HCT116 (cell line): ENCODE data around the gene RUNX2. TPM values are rescaled to one million over a fixed set of nuclear protein-coding genes. Genes with fewer than 3 reads are reported as not detected.

ENCODE experiments used
- ATAC-seq: fragments of 200-7000 bp; cut with Tn5 transposase; 2 replicates; pipeline ENCODE4 v1.9.1; 2020; ENCODE audit warnings: mild to moderate bottlenecking, moderate library complexity
- BruUV-seq: library from RNA; stranded (reverse); fragments of 400-500 nt; replicated peaks from 2 replicates; lab custom pipeline; 2021; lab: Mats Ljungman, UMichigan
- CTCF ChIA-PET: fragments of 300-600 bp; sonication (Branson Sonifier 250); formaldehyde crosslinking; loops from one replicate; lab custom pipeline; 2021; ENCODE audit warnings: antibody characterized with exemption; lab: Charles Lee
- POLR2A ChIA-PET: fragments of 300-600, 350-600 bp; sonication (Branson Sonifier 250); formaldehyde crosslinking; loops from one replicate; lab custom pipeline; 2021; ENCODE audit warnings: antibody characterized with exemption; lab: Charles Lee
- RAD21 ChIA-PET, 2 experiments: fragments of 300-600 bp; sonication (Branson Sonifier 250); formaldehyde crosslinking; loops; one replicate each; lab custom pipeline; 2023; ENCODE audit warnings: low total read pairs in 2 of 2; ENCODE audit not compliant: uncharacterized antibody in 2 of 2, unreplicated experiment in 2 of 2, low non-redundant PET in 1 of 2; lab: Charles Lee
- DNase-seq: peaks from one replicate; pipeline ENCODE4 v3.0.0-alpha.2; 2010; ENCODE audit warnings: low read depth, low spot score
- H2AFZ ChIP-seq: fragments of 200-600 bp; shearing (Covaris generic), sonication (generic); 2 replicates; pipeline ENCODE4 v1.6.1; 2017; ENCODE audit warnings: low read depth, mixed run types, mixed read lengths, antibody characterized with exemption, low read length; ENCODE audit not compliant: poor library complexity, severe bottlenecking
- H3K27ac ChIP-seq: 2 replicates; pipeline ENCODE4 v1.5.1; 2012; ENCODE audit warnings: low read depth, low read length
- H3K27me3 ChIP-seq: fragments of 200-600 bp; sonication (generic); 2 replicates; pipeline ENCODE4 v1.6.1; 2016; ENCODE audit warnings: mixed run types, low read length, mixed read lengths; ENCODE audit not compliant: insufficient read depth
- H3K36me3 ChIP-seq, 2 experiments: fragments of 200-500 bp in 1 of 2; fragments of 200-600 bp in 1 of 2; sonication (Bioruptor generic) in 1 of 2; sonication (generic) in 1 of 2; 2 replicates each; pipeline versions ENCODE4 v1.5.1 to v1.6.1; 2014 to 2016; ENCODE audit warnings: low read length in 2 of 2, inconsistent platforms in 1 of 2, mixed read lengths in 1 of 2, mixed run types in 1 of 2; ENCODE audit not compliant: insufficient read depth in 2 of 2, control insufficient read depth in 1 of 2
- H3K4me1 ChIP-seq, 2 experiments: fragments of 200-600 bp in 1 of 2; sonication (generic) in 1 of 2; 2 replicates each; pipeline versions ENCODE4 v1.5.1 to v1.6.1; 2012 to 2017; ENCODE audit warnings: low read length in 2 of 2, inconsistent platforms in 1 of 2, mild to moderate bottlenecking in 1 of 2, mixed read lengths in 1 of 2, mixed run types in 1 of 2, moderate library complexity in 1 of 2; ENCODE audit not compliant: insufficient read depth in 2 of 2, control insufficient read depth in 1 of 2
- H3K4me2 ChIP-seq: fragments of 200-600 bp; sonication (generic); 2 replicates; pipeline ENCODE4 v1.6.1; 2017; ENCODE audit warnings: mixed run types, low read length, mixed read lengths
- H3K4me3 ChIP-seq, 2 experiments: fragments of 200-600 bp in 1 of 2; sonication (generic) in 1 of 2; replicated peaks in 1 of 2; 2 replicates each; pipeline ENCODE4 v1.5.1; 2011 to 2016; ENCODE audit warnings: low read length in 2 of 2, control low read depth in 1 of 2, low read depth in 1 of 2, mild to moderate bottlenecking in 1 of 2, mixed read lengths in 1 of 2, mixed run types in 1 of 2
- H3K79me2 ChIP-seq: fragments of 200-600 bp; sonication (generic); 2 replicates; pipeline ENCODE4 v1.6.1; 2017; ENCODE audit warnings: mild to moderate bottlenecking, mixed run types, low read length, moderate library complexity, mixed read lengths; ENCODE audit not compliant: insufficient read depth
- H3K9ac ChIP-seq: fragments of 200-600 bp; sonication (generic); 2 replicates; pipeline ENCODE4 v1.6.1; 2016; ENCODE audit warnings: low read length, mixed read lengths
- H3K9me2 ChIP-seq: fragments of 200-600 bp; sonication (generic), shearing (Covaris generic); 2 replicates; pipeline ENCODE4 v1.6.1; 2017; ENCODE audit warnings: mixed run types, mild to moderate bottlenecking, moderate library complexity; ENCODE audit not compliant: insufficient read depth
- H3K9me3 ChIP-seq, 2 experiments: fragments of 200-500 bp in 1 of 2; fragments of 200-600 bp in 1 of 2; sonication (Bioruptor generic) in 1 of 2; sonication (generic) in 1 of 2; 2 replicates each; pipeline ENCODE4 v1.6.1; 2014 to 2017; ENCODE audit warnings: low read length in 2 of 2, mixed read lengths in 2 of 2, inconsistent platforms in 1 of 2, low read depth in 1 of 2, mild to moderate bottlenecking in 1 of 2, mixed run types in 1 of 2, moderate library complexity in 1 of 2; ENCODE audit not compliant: control insufficient read depth in 1 of 2, insufficient read depth in 1 of 2
- H4K20me1 ChIP-seq: fragments of 200-600 bp; sonication (generic), shearing (Covaris generic); 2 replicates; pipeline ENCODE4 v1.6.1; 2017; ENCODE audit warnings: mixed run types, mild to moderate bottlenecking, moderate library complexity; ENCODE audit not compliant: insufficient read depth
- CEBPB ChIP-seq: IDR thresholded peaks from 2 replicates; pipeline ENCODE4 v1.6.1; 2012; ENCODE audit warnings: low read depth
- EZH2 ChIP-seq: fragments of 200-600 bp; sonication (generic); IDR thresholded peaks from 2 replicates; pipeline ENCODE4 v1.6.1; 2017; ENCODE audit warnings: antibody characterized with exemption, mixed run types
- EZH2phosphoT487 ChIP-seq: fragments of 200-600 bp; IDR thresholded peaks from 2 replicates; pipeline ENCODE4 v1.6.1; 2018; ENCODE audit warnings: antibody characterized with exemption, borderline replicate concordance
- POLR2A ChIP-seq: IDR thresholded peaks from 2 replicates; pipeline ENCODE4 v1.7.0; 2011; ENCODE audit warnings: borderline replicate concordance; ENCODE audit not compliant: insufficient read depth, insufficient read length; ENCODE audit errors: extremely low read depth
- RAD21 ChIP-seq: IDR thresholded peaks from 2 replicates; pipeline ENCODE4 v1.6.1; 2012; ENCODE audit warnings: low read depth, mild to moderate bottlenecking
- SIN3A ChIP-seq: IDR thresholded peaks from 2 replicates; pipeline ENCODE4 v1.6.1; 2012; ENCODE audit warnings: low read depth
- SRF ChIP-seq: IDR thresholded peaks from 2 replicates; pipeline ENCODE4 v1.6.1; 2012; ENCODE audit warnings: low read depth
- intact Hi-C: fragments of 100-400 bp; cut with micrococcal nuclease; formaldehyde crosslinking; loops from 2 replicates; pipeline ENCODE4 v1.10.0; 2022
- total RNA-seq: library from RNA; stranded (reverse); gene quantifications from one replicate; pipeline ENCODE4 v1.2.1, GENCODE V29; 2021; ENCODE audit not compliant: unreplicated experiment
- TF ChIP-seq, protein P1 (sequence below): IDR thresholded peaks from 2 replicates; pipeline ENCODE4 v1.6.1; 2012; ENCODE audit warnings: low read depth
- TF ChIP-seq, protein P2 (sequence below): IDR thresholded peaks from 2 replicates; pipeline ENCODE4 v1.6.1; 2012

Gene RUNX2
- total RNA-seq, 1 experiment from 2014 or later, result 1.1 TPM

- no peak overlapping the region for H3K27ac ChIP-seq
- H3K36me3 ChIP-seq, result no peaks in the 10 kb centered on the region
- intact Hi-C loops, result no loop called here
- TF ChIP-seq SRF (no peak), POLR2A (no peak), CEBPB (no peak), SIN3A (no peak), EZH2 (no peak), EZH2phosphoT487 (no peak), RAD21 (no peak)
- TF ChIP-seq, protein P1, sequence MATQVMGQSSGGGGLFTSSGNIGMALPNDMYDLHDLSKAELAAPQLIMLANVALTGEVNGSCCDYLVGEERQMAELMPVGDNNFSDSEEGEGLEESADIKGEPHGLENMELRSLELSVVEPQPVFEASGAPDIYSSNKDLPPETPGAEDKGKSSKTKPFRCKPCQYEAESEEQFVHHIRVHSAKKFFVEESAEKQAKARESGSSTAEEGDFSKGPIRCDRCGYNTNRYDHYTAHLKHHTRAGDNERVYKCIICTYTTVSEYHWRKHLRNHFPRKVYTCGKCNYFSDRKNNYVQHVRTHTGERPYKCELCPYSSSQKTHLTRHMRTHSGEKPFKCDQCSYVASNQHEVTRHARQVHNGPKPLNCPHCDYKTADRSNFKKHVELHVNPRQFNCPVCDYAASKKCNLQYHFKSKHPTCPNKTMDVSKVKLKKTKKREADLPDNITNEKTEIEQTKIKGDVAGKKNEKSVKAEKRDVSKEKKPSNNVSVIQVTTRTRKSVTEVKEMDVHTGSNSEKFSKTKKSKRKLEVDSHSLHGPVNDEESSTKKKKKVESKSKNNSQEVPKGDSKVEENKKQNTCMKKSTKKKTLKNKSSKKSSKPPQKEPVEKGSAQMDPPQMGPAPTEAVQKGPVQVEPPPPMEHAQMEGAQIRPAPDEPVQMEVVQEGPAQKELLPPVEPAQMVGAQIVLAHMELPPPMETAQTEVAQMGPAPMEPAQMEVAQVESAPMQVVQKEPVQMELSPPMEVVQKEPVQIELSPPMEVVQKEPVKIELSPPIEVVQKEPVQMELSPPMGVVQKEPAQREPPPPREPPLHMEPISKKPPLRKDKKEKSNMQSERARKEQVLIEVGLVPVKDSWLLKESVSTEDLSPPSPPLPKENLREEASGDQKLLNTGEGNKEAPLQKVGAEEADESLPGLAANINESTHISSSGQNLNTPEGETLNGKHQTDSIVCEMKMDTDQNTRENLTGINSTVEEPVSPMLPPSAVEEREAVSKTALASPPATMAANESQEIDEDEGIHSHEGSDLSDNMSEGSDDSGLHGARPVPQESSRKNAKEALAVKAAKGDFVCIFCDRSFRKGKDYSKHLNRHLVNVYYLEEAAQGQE, result no peak
- TF ChIP-seq, protein P2, sequence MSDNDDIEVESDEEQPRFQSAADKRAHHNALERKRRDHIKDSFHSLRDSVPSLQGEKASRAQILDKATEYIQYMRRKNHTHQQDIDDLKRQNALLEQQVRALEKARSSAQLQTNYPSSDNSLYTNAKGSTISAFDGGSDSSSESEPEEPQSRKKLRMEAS, result no peak
- TF ChIP-seq, all 23 proteins: peak for 0
- RAD21 ChIA-PET, result no interaction called here
- DNase-seq (no peak), ATAC-seq (no peak)
- BruUV-seq, result no TSS peak
- CTCF ChIA-PET, result no interaction called here
- Histone ChIP-seq H3K9me2 (no peaks in the 10 kb centered on the region), H4K20me1 (no peaks in the 10 kb centered on the region), H3K27me3 (peaks cover 23% of the 10 kb centered on the region; the same call in 1 of the 2 replicates), H3K9me3 (no peaks in the 10 kb centered on the region), H2AFZ (no peak overlapping the region), H3K4me3 (no peak overlapping the region), H3K4me2 (no peak overlapping the region), H3K79me2 (no peaks in the 10 kb centered on the region), H3K4me1 (peaks cover 17 to 38% of the 10 kb centered on the region in 2 experiments), H3K9ac (no peak overlapping the region)
- POLR2A ChIA-PET, result no interaction called here
Measured at GRCh38 chr6:45658958-45659357, 330.8 kb downstream of the RUNX2 start.
